D341Med (cell line): ENCODE measurements around the gene FBXW11.

Experiments
- DNase-seq: peaks from one replicate; pipeline ENCODE4 v3.0.0; 2012; ENCODE audit warnings: low spot score

FBXW11 gene

DNA sequence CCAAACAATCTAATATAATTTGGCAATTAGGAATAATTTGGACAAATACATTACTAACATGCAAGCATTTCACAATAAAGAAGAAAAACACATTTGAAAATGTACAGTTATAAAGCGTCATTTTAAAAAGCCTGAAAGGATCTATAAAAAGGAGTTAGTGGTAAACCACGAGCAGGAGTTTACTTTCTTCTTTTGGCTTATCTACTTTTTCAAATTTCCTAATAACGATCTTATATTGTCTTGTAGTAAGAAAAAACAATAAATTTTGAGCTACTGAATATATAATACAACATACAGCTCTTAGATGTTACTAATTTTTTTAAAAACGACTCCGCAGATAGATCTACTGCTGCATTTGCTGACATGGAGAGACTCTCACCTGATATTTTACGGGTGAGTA, 141.0 kb downstream of the FBXW11 start:
- DNase-seq = no peak

- no peak for DNase-seq
Observed at GRCh38 chr5:171863935-171864334, 142.5 kb downstream of the FBXW11 start.

- no peak for DNase-seq
Observed at GRCh38 chr5:171862624-171863023, 143.8 kb downstream of the FBXW11 start.

DNA sequence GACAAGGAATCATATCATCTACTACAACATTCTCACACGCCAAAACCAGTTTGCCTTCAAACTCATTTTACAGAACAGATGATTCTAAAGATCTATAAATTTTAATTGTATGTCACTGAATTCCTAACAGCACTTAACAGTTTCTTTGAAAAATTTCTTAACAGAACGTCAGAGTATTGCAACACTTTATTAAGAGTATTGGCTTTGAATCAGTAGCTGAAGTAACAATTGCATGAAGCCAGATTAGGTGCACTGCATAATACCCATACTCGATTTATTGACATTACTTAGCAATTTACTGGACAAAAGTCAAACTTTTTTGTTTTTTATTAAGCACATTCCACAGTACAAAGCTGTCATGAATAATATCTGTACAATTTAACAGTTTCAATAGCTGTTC, 145.1 kb downstream of the FBXW11 start:
- DNase-seq = no peak

- DNase-seq = no peak
Observed at GRCh38 chr5:171858303-171858702, 148.1 kb downstream of the FBXW11 start.

DNA sequence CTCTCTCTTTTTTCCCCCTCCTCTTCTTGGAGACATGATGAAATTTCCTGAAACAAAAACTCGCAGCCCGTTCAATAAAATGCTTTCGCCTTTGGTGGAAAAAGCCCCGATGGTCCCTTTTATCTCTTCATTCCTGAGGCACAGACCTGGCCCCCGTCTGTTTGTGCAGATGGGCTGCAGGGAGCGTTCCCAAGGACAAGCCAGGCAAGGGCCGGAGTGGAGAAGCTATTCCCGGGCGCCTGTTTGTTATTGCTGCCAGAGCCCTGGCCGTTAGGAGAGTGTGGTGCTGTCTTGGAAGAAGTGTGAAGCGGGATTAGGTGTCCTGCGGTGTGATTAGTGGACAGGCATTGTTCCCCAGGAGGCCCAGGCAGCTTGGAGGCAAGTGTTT, 149.0 kb downstream of the FBXW11 start:
- no peak for DNase-seq

GRCh38 chr5:171855798-171856763, 150.4 kb downstream of the FBXW11 start:
- no peak for DNase-seq

DNA sequence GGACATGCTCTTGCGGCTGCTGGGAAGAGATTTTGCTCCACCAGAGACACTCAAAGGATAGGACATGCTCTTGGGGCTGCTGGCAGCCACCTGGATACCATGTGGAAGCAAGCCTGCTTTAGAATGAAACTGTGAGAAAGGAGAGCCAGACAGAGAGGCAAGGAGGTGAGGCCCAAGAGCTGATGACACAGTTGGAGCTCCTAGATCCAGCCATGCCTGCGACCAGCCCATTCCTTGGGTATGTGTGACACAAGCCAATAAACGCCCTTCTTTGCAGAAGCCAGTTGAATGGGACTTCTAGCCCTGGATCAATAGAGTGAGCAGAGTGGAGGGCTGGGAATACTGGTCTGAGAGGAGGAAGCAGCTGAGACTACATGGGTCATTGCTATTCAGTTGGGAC, 151.2 kb downstream of the FBXW11 start:
- DNase-seq = no peak

- DNase-seq = no peak
Observed at GRCh38 chr5:171852255-171852681, 154.2 kb downstream of the FBXW11 start.

DNA sequence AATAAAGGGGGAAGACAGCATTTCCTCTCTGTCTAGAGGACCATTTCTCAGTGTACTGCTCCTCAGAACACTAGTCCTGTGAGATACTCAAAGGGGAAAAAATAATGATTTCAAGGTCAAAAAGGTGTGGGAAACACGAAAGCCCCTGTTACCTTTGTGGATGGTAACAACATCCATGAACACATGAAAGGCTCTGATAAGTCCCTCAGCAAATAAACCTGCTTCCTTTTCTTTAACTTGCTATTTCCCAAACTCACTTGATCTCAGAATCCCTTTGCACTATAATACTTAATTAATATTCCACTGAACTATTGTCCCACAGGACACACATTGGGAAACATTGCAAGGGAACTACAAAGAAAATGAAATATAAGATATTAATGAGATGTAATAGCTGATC, 155.2 kb downstream of the FBXW11 start:
- DNase-seq = no peak

- no peak for DNase-seq
Observed at GRCh38 chr5:171850324-171850947, 156.0 kb downstream of the FBXW11 start.

GRCh38 chr5:171849585-171850323, 156.7 kb downstream of the FBXW11 start:
- no peak for DNase-seq

DNA sequence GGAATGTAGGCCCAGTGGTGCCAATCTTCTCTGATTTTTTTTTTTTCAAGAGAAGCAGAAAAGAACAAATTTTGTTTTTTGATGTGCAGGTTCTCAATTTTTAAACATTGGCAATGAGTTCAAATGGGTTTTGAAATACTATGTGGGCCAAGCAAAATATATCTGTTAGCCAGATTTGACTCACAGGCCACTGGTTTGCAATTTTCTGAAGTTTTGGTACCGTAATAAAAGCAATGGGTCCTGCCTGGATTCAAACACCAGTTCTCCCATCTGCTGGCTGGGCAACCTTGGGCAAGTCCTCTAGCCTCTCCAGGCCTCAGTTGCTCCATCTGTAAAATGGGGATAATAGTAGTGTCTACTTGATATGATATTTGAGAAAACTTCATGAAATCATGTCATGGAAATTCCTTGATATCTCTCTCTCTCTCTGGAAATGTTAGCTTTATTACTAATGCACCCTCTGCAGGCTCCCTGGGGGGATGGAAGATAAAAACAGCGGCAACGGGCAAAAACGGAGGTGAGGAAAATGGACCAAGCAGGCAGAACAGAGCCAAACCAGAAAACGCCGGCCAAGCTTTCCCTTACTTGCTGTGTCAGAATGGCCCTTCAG, 157.4 kb downstream of the FBXW11 start:
- DNase-seq = no peak

GRCh38 chr5:171848486-171848885, 158.0 kb downstream of the FBXW11 start:
- no peak for DNase-seq

DNA sequence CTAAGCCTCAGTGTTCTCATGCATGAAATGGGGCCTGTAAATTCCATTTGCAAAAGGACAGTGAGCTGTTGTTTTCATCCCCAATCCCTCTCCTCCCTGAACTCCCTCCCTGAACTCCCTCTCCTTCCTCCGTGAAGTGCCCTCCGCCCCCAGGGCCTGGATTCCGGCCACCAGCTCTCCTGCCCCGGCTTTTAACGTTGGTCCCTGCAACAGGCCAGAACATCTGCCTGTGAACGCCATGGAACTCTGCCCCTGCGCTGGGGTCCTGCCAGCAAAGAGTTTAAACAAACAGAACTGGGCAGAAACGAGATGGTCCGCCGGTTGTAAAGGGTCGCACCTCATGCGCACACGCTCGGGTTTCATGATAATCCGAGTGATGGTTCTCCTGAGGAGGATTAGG, 158.4 kb downstream of the FBXW11 start:
- no peak for DNase-seq

GRCh38 chr5:171847026-171847425, 159.4 kb downstream of the FBXW11 start:
- DNase-seq = no peak

DNA sequence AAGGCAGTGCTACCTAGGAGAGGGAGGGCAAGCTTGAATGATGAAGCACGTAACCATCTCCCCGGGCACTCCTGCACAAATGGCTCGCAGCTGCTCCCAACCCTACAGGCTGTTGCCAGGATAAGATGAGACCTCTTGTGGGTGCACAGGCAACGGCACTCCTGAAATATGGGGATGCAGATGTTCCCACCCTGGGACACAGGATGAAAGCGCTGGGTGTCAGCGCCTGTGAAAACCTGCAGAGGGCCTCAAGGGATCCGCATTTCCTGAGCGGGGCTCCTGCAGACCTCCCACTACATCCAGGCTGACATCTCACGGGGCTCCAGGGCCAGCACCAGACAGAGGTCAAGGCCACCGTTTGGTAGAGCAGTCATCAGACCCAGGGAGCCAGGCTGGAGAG, 160.1 kb downstream of the FBXW11 start:
- DNase-seq = no peak

- DNase-seq = no peak
Observed at GRCh38 chr5:171845857-171846256, 160.6 kb downstream of the FBXW11 start.

- DNase-seq = no peak
Observed at GRCh38 chr5:171845040-171845630, 161.3 kb downstream of the FBXW11 start.

- no peak for DNase-seq
Observed at GRCh38 chr5:171842777-171843328, 163.6 kb downstream of the FBXW11 start.

DNA sequence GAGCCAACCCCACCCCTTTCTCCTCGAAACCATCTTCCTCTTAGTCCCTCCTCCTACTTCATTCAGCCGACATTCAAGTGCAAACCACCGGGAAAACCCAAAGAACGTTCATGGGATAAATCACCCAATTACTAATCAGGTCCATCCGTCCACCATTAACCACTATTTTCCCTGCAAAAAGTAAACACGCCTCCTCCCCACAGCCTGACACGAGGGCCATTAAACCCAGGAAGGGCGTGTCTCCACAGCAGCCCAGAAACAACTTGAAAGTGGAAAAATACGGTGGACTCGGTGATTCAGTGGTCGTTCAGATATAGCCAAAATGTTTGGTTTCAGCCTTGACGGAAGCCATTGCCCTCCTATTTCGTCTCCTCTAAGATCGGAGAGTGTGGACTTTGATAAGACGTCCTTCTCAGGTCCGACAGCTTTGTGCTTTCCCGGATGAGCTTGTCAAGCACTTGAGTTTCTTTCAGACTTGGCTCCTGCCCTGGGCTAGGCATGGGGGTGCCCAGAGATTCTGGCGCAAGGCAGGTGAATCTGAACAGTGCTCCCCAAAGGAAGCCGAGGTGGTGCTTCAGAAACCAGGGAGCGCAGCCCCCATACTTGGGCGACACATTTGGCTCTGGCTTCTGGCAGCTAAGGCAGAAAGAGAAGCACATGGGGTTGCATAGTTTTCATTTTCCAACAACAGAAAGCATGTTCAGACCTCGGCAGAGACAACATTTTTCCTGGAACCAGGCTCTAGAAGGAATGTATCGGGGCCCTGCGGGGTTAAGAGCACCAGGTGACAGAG, 164.3 kb downstream of the FBXW11 start:
- DNase-seq = no peak
